ENCODE results near the gene TMEM240.

- no peak for TF ChIP-seq CTCF (IDR thresholded peaks at IDR 0.05; ENCODE audit: extremely low read depth in 1 of 2, insufficient read depth in 1 of 2, low read depth in 1 of 2, low read length in 2 of 2)
- TF ChIP-seq EZH2 (IDR thresholded peaks at IDR 0.05; ENCODE audit: borderline replicate concordance, low read depth, low read length, severe bottlenecking), result no peak
- TF ChIP-seq POLR2AphosphoS5 (IDR thresholded peaks at IDR 0.05; ENCODE audit: insufficient read depth, low read depth, low read length), result no peak
- no peak for TF ChIP-seq MYC (IDR thresholded peaks at IDR 0.05; ENCODE audit: low read depth, low read length)
- TF ChIP-seq POLR2A (IDR thresholded peaks at IDR 0.05; ENCODE audit: low read depth, low read length), result no peak
- no peak for TF ChIP-seq MAX (IDR thresholded peaks at IDR 0.05; ENCODE audit: insufficient read depth, insufficient read length)
Measured at GRCh38 chr1:1558591-1558990, 18.2 kb upstream of the TMEM240 start.
